Muscle layer of duodenum (tissue), 2 donors: ENCODE data around the gene TMEM30B.
"Not testable (repeated sequence)": the region's sequence is repeated elsewhere in the genome, so short reads cannot be mapped to it uniquely, and the experiment has no call there.

Source experiments
- H3K27ac ChIP-seq: one replicate; pipeline ENCODE4 v1.7.0; 2013; ENCODE audit warnings: mild to moderate bottlenecking, low read length
- H3K27me3 ChIP-seq: one replicate; pipeline ENCODE4 v1.7.0; 2013; ENCODE audit warnings: low read depth, mild to moderate bottlenecking, control low read depth, low read length
- H3K36me3 ChIP-seq, 2 donors: one replicate each; pipeline ENCODE4 v1.7.0; 2013; ENCODE audit warnings: low read length in 2 of 2, control low read depth in 1 of 2, mild to moderate bottlenecking in 1 of 2; ENCODE audit not compliant: insufficient read depth in 2 of 2, control insufficient read depth in 1 of 2
- H3K4me1 ChIP-seq, 2 donors: one replicate each; pipeline ENCODE4 v1.7.0; 2013; ENCODE audit warnings: low read length in 2 of 2, mild to moderate bottlenecking in 2 of 2, control low read depth in 1 of 2, moderate library complexity in 1 of 2; ENCODE audit not compliant: insufficient read depth in 2 of 2, control insufficient read depth in 1 of 2
- H3K4me3 ChIP-seq, 2 donors: one replicate each; pipeline ENCODE4 v1.7.0; 2013; ENCODE audit warnings: low read length in 2 of 2, low read depth in 1 of 2, mild to moderate bottlenecking in 1 of 2
- H3K9me3 ChIP-seq, 2 donors: one replicate each; pipeline ENCODE4 v1.7.0; 2013; ENCODE audit warnings: low read length in 2 of 2, control low read depth in 1 of 2, mild to moderate bottlenecking in 1 of 2; ENCODE audit not compliant: control insufficient read depth in 1 of 2
- donor health status: healthy.

The TMEM30B gene

DNA sequence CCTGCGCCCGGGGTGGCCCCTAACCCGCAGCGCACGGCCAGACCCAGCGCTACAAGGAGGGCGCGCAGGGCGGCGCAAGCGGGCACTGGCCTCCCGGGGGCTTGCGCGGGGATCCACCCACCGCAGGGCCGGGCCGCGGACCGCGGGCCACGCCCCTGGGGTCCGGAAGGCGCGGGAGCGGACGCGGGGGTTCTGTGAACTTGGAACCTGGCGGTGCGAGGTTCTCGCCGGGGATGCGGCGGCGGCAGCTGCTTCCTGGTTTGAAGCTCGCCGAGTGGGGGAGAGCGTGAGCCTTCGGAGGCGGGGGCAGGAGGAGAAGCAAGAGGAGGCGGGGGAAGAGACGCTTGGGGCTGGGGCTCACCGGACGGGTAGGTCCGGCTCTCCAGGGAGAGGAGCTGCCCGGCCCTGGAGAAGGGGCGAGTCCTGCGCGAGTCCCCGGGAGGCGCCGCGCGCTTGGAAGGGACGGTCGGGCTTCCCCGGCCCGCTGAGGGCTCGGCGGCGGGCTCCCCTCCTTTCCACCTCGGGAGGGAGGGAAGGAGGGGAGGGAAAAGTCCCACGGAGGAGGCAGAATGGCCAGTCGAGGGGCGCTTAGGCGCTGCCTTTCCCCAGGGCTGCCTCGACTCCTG, 40.4 kb upstream of the TMEM30B start, which contains the start of gene PRKCH:
Gene PRKCH (plus strand): TSS at position 195 of the 626 bp plus-strand sequence. CDS start 523 bp downstream, outside the sequence.
- no peaks in the 10 kb centered on the region for H3K9me3 ChIP-seq
- H3K27ac ChIP-seq: no peak within 1 kb of the TSS
- peak within 1 kb of the TSS; percentile 60 to 70 for H3K4me3 ChIP-seq
- no peaks in the 10 kb centered on the region for H3K36me3 ChIP-seq
- H3K4me1 ChIP-seq: peaks cover 0 to 16% of the 10 kb centered on the region in 2 donors
- peaks cover 15% of the 10 kb centered on the region for H3K27me3 ChIP-seq

DNA sequence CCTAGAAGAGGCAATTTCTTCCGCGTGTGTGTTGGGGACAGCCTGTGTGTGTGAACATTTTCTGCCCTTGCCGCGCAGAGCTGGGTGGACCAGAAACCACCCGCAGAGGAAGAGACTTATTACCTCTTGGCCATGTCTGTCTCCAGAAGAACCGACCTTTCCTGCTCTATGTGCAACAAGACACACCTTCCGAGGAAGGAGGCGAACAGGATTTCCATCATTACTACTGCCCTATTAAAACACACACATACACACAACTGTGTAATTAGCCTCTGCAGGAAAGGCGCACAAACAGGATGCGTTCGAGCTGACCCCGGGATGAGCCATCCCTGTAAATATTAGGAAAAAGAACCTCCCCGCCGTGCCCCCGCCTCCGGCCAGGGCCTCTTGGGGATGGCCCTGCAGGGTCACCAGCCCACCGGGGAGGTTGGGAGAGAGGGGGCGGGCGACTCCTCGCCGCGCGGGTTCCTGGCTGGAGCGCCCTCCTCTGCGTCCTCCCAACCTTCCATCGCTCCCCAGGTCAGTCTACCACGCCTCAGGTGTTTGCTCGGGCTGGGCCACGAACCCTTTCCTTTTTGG, 39.8 kb upstream of the TMEM30B start:
- peaks cover 0 to 16% of the 10 kb centered on the region in 2 donors for H3K4me1 ChIP-seq
- peaks cover 15% of the 10 kb centered on the region for H3K27me3 ChIP-seq
- no peak overlapping the region for H3K27ac ChIP-seq
- no peaks in the 10 kb centered on the region for H3K36me3 ChIP-seq
- H3K4me3 ChIP-seq: peak overlapping the region; percentile 60 to 70
- no peaks in the 10 kb centered on the region for H3K9me3 ChIP-seq

DNA sequence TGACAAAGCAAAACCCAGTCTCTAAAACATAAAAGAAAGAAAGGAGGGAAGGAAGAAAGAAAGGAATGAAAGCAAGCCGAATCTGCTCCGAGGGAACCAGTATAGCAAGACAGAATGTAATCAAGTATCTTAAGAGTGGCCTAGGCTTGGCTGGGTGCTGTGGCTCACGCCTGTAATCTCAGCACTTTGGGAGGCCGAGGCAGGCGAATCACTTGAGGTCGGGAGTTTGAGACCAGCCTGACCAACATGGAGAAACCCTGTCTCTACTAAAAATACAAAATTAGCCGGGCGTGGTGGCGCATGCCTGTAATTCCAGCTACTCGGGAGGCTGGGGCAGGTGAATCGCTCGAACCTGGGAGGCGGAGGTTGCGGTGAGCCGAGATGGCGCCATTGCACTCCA, 39.0 kb upstream of the TMEM30B start:
- not testable (repeated sequence) for H3K27ac ChIP-seq, H3K4me3 ChIP-seq, H3K9me3 ChIP-seq, H3K36me3 ChIP-seq
- Histone ChIP-seq H3K27me3 (peaks cover 15% of the 10 kb centered on the region), H3K4me1 (peaks cover 0 to 16% of the 10 kb centered on the region in 2 donors)

DNA sequence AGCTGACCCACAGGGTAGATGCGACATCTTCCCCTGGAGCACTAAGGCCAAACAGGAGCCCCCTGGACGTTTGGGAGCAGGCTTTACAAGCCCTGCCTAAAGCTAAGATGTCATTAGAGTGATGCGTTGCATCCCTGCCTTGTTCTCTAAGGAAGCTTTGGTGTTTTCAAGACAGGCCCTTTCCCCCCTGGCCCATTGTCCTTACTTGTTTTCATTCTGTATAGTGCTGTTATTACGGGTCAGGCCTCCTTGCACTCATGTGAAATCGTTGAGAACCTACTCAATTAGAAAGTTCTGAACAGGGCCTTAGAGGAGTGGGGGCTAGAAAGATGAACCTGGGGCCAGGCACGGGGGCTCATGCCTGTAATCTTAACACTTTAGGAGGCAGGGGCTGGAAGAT, 38.6 kb upstream of the TMEM30B start:
- H3K4me3 ChIP-seq: no peak overlapping the region
- H3K4me1 ChIP-seq: peaks cover 0 to 16% of the 10 kb centered on the region in 2 donors
- no peaks in the 10 kb centered on the region for H3K36me3 ChIP-seq
- no peaks in the 10 kb centered on the region for H3K9me3 ChIP-seq
- peaks cover 15% of the 10 kb centered on the region for H3K27me3 ChIP-seq
- H3K27ac ChIP-seq: no peak overlapping the region

DNA sequence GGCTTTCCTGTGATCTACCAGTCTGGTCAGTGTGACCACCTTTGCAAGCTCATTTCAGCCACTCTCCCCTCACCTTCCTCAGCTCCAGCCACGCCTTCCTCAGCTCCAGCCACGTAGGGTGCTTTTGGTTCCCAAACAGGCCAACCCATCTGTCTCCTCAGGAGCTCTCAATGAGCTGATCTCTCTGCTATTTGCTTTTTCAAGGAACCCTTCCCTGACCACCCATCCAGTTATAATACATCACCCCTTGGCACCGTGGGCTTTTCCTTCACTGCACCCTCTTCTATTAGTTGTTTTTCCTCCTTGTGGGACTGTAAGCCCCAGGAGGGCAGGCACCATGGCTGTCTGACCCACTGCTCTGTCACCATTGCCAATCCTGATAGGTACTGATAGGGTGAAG, 37.9 kb upstream of the TMEM30B start:
- Histone ChIP-seq H3K4me1 (peaks cover 0 to 16% of the 10 kb centered on the region in 2 donors), H3K27ac (no peak overlapping the region), H3K36me3 (no peaks in the 10 kb centered on the region), H3K4me3 (no peak overlapping the region), H3K27me3 (peaks cover 15% of the 10 kb centered on the region), H3K9me3 (no peaks in the 10 kb centered on the region)

DNA sequence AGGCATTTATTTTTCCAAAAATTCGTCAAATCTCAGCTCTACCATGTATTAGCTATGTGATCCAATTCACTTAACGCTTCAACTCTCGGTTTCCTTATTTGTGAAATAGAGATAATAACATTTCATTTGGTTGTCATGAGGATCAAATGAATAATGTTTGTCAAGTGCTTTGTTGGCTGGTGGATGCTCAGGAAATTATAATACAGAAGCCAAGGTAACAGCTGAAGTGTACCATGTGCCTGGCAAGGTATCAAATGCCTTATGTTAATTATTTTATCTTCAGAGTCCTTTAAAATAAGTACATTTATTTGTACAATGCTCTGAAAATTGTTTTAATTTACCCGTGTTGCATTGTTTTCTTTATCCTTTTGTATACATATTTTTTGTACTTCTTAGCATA, 34.2 kb upstream of the TMEM30B start:
- Histone ChIP-seq H3K9me3 (no peaks in the 10 kb centered on the region), H3K27me3 (no peaks in the 10 kb centered on the region), H3K4me3 (no peak overlapping the region), H3K27ac (no peak overlapping the region), H3K36me3 (no peaks in the 10 kb centered on the region), H3K4me1 (no peaks in the 10 kb centered on the region)

DNA sequence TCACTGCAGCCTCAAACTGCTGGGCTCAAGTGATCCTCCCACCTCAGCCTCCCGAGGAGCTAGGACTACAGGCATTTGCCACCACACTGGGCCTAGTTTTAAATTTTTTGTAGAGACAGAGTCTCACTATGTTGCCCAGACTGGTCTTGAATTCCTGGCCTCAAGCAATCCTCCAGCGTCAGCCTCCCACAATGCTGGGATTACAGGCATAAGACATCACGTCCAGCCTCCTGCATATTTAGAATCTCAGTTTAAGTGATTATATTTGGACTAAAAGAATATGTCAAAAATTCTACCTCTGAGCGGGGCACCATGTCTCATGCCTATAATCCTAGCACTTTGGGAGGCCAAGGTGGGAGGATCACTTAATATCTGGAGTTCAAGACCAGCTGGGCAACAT, 27.6 kb upstream of the TMEM30B start:
- H3K27ac ChIP-seq, H3K36me3 ChIP-seq, H3K4me1 ChIP-seq, H3K9me3 ChIP-seq, H3K4me3 ChIP-seq, H3K27me3 ChIP-seq: not testable (repeated sequence)

DNA sequence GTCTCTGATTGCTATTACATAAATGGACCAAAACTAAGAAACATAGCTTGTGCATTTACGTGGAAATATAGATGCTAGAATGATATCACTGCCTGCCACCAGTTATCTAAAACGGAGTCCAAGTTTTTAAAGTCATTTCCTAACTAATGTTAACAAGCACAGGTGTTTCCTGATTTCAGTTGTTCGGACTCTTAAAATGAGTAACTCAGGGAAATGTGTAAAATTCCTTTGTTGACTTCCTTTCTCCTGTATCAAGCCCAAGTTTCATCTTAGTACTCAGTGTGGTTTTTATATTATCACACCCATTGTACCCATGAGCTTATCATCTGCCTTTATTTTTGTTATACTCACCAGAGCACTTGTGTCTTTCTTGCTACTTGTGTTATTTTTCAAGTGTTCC, 27.1 kb upstream of the TMEM30B start:
- Histone ChIP-seq H3K4me1 (no peaks in the 10 kb centered on the region), H3K27me3 (no peaks in the 10 kb centered on the region), H3K27ac (no peak overlapping the region), H3K4me3 (no peak overlapping the region), H3K9me3 (peaks cover 0 to 3% of the 10 kb centered on the region in 2 donors), H3K36me3 (no peaks in the 10 kb centered on the region)

DNA sequence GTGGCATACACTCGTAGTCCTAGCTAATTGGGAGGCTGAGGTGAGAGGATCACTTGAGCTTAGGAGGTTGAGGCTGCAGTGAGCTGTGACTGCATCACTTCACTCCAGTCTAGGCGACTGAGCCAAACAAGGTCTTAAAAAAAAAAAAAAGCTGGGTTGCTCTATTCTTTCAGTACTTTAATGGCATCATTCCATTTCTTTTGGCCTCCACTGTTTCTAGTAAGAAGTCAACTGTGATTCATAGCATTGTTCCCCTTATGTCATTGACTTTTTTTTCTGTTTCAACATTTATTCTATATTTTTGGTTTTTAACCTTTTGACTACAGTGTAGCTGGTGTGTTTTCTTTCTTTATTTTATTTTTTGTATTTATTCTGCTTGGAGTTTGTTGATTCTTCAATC, 23.6 kb upstream of the TMEM30B start:
- Histone ChIP-seq H3K4me3 (no peak overlapping the region), H3K36me3 (no peaks in the 10 kb centered on the region), H3K4me1 (no peaks in the 10 kb centered on the region), H3K9me3 (peaks cover 0 to 3% of the 10 kb centered on the region in 2 donors), H3K27me3 (no peaks in the 10 kb centered on the region), H3K27ac (no peak overlapping the region)

DNA sequence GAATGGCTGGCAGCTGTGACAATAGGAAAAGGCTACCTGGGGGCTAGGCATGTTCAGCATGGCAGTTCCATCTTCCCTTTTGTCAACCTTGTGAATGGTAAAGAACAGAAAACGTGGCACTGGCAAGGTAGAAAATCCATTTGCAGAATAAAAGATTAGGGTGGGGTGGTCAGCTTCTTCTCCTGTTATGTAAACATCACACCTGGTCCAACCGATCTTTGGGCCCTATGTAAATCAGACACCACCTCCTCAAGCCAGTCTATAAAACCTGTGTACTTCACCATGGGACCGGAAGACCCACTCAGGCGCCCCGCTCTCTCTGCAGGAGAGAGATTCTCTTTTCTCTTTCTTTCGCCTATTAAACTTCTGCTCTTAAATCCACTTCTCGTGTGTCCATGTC, 19.6 kb upstream of the TMEM30B start:
- Histone ChIP-seq H3K4me1 (no peaks in the 10 kb centered on the region), H3K4me3 (no peak overlapping the region), H3K27ac (no peak overlapping the region), H3K27me3 (no peaks in the 10 kb centered on the region), H3K36me3 (no peaks in the 10 kb centered on the region), H3K9me3 (no peaks in the 10 kb centered on the region)

DNA sequence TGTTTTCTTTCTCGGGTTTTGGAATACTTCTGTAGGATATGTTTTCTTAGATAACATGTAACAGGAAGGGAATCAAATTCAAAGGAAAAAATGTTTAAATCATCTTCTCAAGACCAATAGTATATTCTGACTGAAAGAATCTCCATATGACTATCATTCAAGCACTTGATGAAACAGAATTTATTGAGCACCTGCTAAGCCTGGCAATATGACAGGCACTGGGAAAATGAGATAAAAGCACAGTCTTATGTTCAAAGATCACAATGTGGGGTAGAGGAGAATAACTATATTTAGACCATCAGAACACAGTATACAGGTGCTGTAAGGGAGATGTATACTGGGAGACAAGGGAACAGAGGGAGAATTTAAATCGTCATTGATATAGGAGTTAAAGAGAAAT, 19.1 kb upstream of the TMEM30B start:
- Histone ChIP-seq H3K36me3 (no peaks in the 10 kb centered on the region), H3K4me3 (no peak overlapping the region), H3K27me3 (no peaks in the 10 kb centered on the region), H3K4me1 (no peaks in the 10 kb centered on the region), H3K9me3 (no peaks in the 10 kb centered on the region), H3K27ac (no peak overlapping the region)

DNA sequence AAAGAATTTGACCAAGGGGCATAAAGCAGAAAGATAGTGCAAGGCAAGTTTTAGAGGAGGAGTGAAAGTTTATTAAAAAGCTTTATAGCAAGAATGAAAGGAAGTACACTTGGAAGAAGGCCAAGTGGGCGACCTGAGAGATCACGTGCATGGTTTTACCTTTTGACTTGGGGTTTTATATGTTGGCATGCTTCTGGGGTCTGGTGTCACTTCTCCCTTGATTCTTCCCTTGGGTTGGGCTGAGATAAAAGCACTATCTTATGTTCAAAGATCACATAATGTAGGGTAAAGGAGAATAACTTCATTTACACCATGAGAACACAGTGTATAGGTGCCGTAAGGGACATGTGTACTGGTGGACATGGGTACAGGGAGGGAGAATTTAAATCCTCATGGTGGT, 17.7 kb upstream of the TMEM30B start:
- H3K9me3 ChIP-seq: no peaks in the 10 kb centered on the region
- no peaks in the 10 kb centered on the region for H3K4me1 ChIP-seq
- H3K27me3 ChIP-seq: no peaks in the 10 kb centered on the region
- H3K27ac ChIP-seq: no peak overlapping the region
- H3K4me3 ChIP-seq: no peak overlapping the region
- H3K36me3 ChIP-seq: no peaks in the 10 kb centered on the region
